Pulmonary artery endothelial cell (primary cell): ENCODE data around the gene LMNTD2. TPM values are rescaled to one million over a fixed set of nuclear protein-coding genes. Genes with fewer than 3 reads are reported as not detected.
"Not testable (repeated sequence)": the region's sequence is repeated elsewhere in the genome, so short reads cannot be mapped to it uniquely, and the experiment has no call there.

Experiments
- DNase-seq: peaks from one replicate; pipeline ENCODE4 v3.0.0-alpha.2; 2011; ENCODE audit warnings: low read depth, low spot score
- total RNA-seq: library from RNA; depleted of rRNA; stranded (reverse); fragments of >200 nt; gene quantifications from 2 replicates; pipeline ENCODE4 v1.2.3, GENCODE V29; 2014

The LMNTD2 gene
- total RNA-seq, 1 donor from 2014 or later = 0.86 TPM

DNA sequence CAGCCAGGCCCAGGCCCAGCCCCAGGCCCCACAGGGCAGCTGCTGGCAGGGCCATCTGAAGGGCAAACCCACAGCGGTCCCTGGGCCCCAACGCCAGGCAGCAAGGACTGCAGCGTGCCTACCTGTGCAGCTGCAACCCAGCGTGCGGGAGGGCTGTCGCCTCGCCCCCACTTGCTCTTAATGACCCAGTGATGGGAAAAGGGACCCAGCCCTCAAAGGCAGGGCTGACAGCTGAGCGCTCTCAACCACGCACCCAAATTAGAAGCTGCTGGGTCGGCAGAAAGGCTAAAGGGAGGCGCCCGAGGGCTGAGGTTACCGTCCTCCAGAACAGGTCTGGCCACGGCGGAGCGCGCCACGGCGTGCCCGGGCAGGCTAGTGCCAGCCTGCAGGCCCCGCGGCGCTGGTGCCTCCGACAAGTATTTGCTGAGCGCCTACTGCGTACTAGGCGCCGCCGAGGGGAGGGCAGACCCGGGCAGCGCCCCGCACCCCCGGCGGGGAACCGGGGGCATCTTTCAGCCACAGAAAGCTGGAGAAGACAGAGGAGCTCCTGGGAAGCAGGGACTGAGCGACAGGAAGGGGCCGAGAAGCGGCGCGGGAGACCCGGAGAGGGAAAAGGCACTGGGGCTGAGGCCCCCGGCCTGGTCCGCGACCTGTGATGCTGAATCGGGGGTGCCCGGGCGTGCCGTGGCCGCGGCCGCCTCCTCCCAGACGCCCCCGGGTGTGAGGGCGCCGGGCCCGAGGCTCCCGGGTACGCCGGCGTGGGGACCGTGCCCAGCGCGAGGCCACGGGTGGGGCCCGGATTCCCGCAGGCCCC lies 25.9 kb downstream of the LMNTD2 start:
- DNase-seq = no peak

GRCh38 chr11:533586-534395 lies 26.7 kb downstream of the LMNTD2 start:
- DNase-seq = no peak

GRCh38 chr11:532986-533585 lies 27.5 kb downstream of the LMNTD2 start:
- DNase-seq = no peak

- DNase-seq = no peak
Measured at GRCh38 chr11:532527-532985, 28.0 kb downstream of the LMNTD2 start.

DNA sequence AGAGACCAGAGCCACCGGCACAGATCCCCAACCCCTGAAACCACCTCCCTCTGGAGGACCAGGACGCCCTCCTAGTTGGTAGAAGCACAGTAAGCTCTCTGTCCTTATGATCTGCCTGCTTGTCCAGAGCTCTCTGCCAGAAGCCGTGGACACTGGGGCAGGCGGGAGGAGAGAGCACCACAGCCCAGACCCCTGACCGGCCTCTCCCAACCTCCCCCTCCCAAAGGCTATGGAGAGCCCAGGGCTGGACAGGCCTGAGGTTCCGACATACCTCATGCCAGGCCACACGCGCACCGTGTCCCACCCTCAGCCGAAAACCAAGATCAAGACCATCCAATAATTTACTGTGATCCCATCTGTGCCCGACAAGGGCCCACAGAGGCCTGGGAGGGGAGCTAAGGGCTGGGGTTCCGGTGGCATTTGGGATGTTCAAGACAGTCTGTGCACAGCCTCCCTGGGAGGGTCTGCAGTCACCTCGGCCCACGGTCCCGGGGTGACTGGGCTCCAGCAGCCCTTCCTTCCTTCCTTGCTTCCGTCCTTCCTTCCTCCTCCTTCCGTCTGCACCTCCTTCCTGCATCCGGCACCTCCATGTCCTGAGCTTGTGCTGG lies 28.5 kb downstream of the LMNTD2 start:
- DNase-seq = no peak

GRCh38 chr11:530960-531831 lies 29.3 kb downstream of the LMNTD2 start:
- DNase-seq = no peak

DNA sequence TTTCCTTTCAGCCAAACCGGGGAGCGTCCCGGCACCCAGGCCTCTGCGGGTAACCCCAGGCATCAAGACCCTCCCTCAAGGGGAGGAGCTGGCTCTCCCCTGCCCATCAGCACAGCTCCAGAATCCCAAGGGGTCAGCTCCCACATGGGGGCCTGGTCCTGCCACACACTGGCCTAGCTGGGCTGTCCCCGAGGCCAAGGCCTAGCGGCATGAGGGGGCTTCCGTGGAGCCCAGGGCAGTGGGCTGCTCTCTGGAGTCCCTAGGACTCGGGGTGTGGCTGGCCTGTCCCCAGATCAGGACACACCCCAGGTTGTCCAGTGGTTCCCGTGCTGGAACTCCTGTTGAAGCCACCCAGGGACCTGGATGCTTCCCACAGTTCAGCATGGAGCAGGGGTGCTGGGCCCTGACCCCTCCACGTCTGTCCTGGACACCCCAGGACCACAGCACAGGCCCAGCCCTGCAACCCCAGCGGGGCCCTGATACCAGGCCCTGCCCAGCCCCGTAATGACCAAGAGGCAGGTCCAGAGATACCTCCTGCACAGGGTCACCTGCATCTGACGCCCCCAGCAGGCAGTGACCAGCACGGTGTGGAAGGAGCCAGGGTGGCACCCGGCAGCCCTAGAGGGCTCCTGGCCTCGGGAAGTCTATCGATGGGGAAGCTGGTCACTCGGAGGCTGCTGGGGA lies 30.7 kb downstream of the LMNTD2 start:
- DNase-seq = no peak

GRCh38 chr11:528815-529727 lies 31.5 kb downstream of the LMNTD2 start:
- no peak for DNase-seq

GRCh38 chr11:528166-528814 lies 32.2 kb downstream of the LMNTD2 start:
- no peak for DNase-seq

DNA sequence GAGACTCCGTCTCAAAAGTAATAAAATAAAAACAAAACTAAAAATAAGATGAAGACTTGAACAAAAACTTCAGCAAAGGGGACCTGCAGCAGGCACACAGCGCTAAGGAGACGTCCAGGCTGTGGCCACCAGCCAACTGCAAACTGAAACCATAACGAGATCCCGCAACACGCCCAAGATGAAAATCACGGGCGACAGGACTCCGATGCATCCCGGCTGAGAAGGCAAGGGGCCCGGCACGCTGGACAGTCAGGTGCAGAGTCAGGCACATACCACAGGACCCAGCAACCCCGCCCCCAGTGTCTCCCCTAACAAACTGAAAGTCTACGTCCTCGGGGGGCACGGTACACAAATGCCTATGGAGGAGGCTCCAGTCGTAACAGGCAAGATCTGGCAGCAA lies 34.3 kb downstream of the LMNTD2 start:
- no peak for DNase-seq

DNA sequence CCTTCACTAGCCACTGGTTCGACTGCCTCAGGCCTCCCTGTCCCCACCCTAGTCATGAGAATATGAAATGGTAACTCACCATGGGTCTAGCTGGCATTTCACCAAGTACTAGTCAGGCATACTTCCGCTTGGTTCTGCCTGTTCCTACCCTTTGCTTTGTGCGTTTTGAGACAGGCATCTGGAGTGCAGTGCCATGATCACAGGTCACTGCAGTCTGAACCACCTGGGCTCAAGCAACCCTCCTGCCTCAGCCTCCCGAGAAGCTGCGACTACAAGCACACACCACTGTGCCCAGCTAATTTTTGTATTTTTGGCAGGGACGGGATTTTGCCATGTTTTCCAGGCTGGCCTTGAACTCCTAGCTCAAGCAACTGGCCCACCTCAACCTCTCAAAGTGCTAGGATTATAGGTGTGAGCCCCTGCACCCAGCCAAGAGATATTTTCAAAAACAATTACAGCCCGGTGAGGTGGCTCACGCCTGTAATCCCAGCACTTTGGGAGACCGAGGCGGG lies 39.3 kb downstream of the LMNTD2 start:
- no peak for DNase-seq

- no peak for DNase-seq
Measured at GRCh38 chr11:520428-521176, 39.9 kb downstream of the LMNTD2 start.

DNA sequence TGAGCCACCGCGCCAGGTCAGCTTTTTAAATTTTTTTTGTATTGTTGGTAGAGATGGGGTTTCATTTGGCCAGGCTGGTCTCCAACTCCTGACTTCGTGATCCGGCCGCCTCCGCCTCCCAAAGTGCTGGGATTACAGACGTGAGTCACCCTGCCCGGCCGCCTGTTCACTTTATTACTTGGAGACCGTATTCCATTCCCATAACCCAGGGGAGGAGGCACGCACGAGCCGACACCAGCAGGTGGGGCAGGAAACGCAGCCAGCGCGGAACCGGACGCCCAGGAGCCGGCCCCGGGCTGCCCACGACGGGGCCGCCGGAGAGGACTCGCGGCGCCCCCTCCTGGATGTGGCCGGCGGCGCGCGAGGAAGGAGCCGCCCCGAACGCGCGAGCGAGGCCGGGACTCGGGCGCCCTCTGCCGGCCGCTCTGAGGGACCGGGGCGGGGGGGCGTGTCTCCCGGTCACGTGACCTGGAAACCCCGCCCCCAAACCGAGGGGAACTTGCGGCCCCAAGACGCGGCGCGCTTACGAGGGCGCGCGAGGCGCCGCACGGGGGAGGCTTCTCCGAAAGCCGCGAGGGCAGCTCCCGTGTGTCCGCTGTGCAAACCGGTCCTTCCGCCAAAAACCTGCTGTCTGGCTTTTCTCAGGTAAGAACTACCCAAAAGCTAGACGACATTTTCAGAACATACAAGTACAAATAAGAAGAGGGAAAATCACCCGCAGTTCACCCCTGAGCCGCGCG lies 41.9 kb downstream of the LMNTD2 start:
- peak; percentile 78 for DNase-seq

GRCh38 chr11:516918-517685 lies 43.4 kb downstream of the LMNTD2 start:
- DNase-seq = not testable (repeated sequence)

DNA sequence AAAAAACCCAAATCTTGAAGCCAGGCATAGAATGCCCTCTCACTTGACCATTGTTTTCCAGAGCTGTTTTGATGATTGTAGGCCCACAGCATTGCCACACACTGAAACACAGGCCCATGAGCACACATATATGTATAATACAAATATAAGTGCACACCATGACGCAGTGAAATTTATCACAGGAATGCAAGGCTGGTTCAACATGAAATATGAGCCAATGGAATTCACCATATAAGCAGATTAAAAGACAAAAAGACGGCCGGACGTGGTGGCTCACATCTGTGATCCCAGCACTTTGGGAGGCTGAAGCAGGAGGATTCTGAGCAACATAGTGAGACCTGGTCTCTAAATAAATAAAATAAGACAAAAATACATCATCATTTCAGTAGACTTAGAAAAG lies 44.1 kb downstream of the LMNTD2 start:
- no peak for DNase-seq

DNA sequence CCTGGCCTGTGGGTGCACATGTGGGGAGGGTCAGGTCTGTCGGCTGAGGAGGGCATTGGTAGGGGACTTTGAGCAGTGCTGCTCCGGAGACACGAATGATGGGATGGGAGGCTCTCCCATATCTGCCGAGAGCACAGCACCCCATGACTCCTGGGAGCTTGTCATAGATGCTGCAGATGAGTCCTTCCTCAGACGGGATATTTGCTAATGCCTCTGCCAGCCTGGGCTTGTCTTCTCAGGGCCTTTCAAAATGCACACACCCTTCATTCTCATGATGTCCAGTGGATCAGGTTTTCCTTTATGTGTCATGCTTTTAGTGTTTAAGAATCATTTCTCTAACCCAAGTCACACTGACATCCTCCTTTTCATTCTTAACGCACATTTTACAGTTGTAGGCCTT lies 45.4 kb downstream of the LMNTD2 start:
- DNase-seq = no peak
